ENCODE measurements around the gene PSMB10.
"Not testable (repeated sequence)": the region's sequence is repeated elsewhere in the genome, so short reads cannot be mapped to it uniquely, and the experiment has no call there.

PSMB10 gene

GRCh38 chr16:67936124-67936879 lies at the start of gene PSMB10:
Gene PSMB10 (minus strand): TSS chr16:67936850. CDS start chr16:67936749, 101 bp downstream.
- DNase-seq, result peak; percentile 60

GRCh38 chr16:67982011-67982696 lies 45.5 kb upstream of the PSMB10 start:
- DNase-seq, result no peak

- no peak for DNase-seq
Observed at GRCh38 chr16:67979955-67980678, 43.5 kb upstream of the PSMB10 start, which contains the start of gene DPEP3. Gene DPEP3 (minus strand): TSS chr16:67980499. CDS start chr16:67980380, 119 bp downstream.

GRCh38 chr16:67977469-67978227 lies 41.0 kb upstream of the PSMB10 start:
- DNase-seq, result no peak

GRCh38 chr16:67977005-67977404 lies 40.4 kb upstream of the PSMB10 start:
- no peak for DNase-seq

- DNase-seq, result no peak
Observed at GRCh38 chr16:67976205-67976604, 39.6 kb upstream of the PSMB10 start.

GRCh38 chr16:67975321-67976105 lies 38.9 kb upstream of the PSMB10 start:
- DNase-seq, result no peak

- not testable (repeated sequence) for DNase-seq
Observed at GRCh38 chr16:67972285-67972684, 35.6 kb upstream of the PSMB10 start.

- no peak for DNase-seq
Observed at GRCh38 chr16:67971111-67971510, 34.5 kb upstream of the PSMB10 start.

- no peak for DNase-seq
Observed at GRCh38 chr16:67969254-67970039, 32.8 kb upstream of the PSMB10 start.

GRCh38 chr16:67968400-67969253 lies 32.0 kb upstream of the PSMB10 start, which contains the start of gene SLC12A4:
Gene SLC12A4 (minus strand): TSS chr16:67968637. CDS start chr16:67968553, 84 bp downstream.
- DNase-seq, result peak; percentile 74

GRCh38 chr16:67967958-67968399 lies 31.3 kb upstream of the PSMB10 start:
- DNase-seq, result peak; percentile 25

- peak; percentile 30 for DNase-seq
Observed at GRCh38 chr16:67967183-67967957, 30.7 kb upstream of the PSMB10 start.

GRCh38 chr16:67966549-67967182 lies 30.0 kb upstream of the PSMB10 start:
- DNase-seq, result no peak

- DNase-seq, result no peak
Observed at GRCh38 chr16:67965668-67966548, 29.3 kb upstream of the PSMB10 start.

GRCh38 chr16:67964477-67965131 lies 28.0 kb upstream of the PSMB10 start:
- DNase-seq, result no peak

Data from HCEC 1CT (cell line).